HG03045 (cell line): ENCODE data around the gene NOP9.

ENCODE experiments used
- ATAC-seq: cut with Tn5 transposase; IDR thresholded peaks from one replicate; pipeline ENCODE4 v1.9.1; 2021; ENCODE audit warnings: mild to moderate bottlenecking, moderate library complexity; ENCODE audit not compliant: unreplicated experiment

NOP9 gene, protein sequence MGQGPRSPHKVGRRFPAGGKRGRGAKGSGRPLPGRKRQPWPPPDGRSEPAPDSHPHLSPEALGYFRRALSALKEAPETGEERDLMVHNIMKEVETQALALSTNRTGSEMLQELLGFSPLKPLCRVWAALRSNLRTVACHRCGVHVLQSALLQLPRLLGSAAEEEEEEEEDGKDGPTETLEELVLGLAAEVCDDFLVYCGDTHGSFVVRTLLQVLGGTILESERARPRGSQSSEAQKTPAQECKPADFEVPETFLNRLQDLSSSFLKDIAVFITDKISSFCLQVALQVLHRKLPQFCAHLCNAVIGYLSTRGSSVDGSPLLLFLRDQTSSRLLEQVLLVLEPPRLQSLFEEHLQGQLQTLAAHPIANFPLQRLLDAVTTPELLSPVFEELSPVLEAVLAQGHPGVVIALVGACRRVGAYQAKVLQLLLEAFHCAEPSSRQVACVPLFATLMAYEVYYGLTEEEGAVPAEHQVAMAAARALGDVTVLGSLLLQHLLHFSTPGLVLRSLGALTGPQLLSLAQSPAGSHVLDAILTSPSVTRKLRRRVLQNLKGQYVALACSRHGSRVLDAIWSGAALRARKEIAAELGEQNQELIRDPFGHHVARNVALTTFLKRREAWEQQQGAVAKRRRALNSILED

DNA sequence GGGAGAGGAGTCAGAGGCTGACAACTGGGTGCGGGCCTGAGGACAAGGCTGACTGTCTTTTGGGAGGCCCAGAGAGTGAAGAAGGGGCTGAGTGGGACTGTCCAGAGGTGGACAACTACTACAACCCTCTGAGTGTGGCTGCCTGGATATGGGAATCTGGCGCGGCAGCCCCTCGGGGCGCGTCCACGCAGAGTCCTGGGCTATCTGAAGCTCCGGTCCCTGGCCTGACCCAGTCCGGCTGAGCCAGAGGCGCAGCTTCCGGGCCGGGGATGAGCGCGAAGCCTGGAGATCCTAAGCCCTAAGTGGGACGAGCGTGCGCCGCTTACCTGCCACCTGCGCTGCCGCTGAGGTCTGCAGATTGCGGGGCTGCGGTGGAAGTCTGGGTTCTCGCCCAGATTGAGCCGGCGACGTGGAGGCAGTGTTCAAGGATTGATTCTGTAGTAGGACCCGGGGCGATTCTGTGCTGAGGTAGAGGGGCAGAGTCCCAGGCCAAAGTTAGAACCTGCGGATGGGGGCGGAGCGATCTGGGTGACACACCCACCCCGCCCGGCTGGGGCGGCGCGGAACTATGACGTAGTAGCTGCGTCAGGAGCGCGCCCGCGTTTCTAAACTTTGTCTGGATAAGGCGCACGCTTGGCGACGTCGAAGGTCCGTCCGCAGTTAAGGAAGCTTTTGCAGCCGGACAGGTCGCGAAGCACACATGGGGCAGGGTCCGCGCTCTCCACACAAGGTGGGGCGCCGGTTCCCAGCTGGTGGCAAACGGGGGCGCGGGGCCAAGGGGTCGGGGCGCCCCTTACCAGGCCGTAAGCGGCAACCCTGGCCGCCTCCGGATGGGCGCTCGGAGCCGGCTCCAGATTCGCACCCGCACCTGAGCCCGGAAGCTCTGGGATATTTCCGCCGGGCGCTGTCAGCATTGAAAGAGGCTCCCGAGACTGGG lies at the start of gene NOP9, which contains the start of gene DHRS1:
Gene NOP9, plus strand, starts transcription at position 596 of the 937 bp plus-strand sequence. Its CDS starts 105 bp downstream, at position 701.
Gene DHRS1, minus strand, starts transcription at position 526 of the 937 bp plus-strand sequence. CDS start 674 bp downstream, outside the sequence.
- peak; percentile 65 for ATAC-seq

DNA sequence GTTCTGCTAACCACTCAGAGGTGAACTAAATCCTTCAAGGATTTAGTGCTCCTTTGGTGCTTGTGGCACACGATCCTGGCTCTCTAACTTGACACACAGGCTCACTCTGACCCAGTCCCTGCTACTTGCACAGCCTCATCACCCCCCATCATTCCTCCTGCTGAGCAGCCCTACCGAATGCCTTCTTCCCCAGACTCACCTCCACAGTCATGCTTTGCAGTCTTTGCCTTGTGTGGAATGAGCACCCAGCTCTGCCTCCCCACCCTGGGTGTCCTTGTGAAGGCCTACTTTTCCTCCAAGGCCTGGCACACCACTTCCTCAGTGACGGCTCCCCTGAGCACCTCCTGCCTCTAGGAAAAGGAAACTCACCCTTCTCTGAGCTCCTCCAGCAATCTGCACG lies 49.3 kb upstream of the NOP9 start:
- ATAC-seq, result no peak

DNA sequence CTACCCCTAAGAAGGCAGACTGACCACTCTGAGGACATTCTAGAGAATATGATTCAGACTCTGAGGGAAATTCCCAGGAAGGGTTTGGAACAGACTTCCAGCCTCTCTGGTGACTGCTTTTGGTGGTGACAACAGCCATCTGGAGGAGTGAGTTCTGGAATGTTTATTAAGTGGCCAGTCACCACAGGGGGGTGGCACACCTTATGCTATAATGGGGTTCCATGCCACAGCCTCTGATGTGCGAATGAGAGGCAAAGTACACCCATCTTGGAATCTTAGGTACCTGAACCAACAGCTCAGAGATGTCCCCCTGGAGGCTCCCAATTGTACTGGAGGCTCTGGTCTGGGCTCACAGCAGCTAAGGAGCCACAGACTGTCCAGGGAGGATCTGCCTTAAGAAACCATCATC lies 47.8 kb upstream of the NOP9 start:
- ATAC-seq, result no peak

DNA sequence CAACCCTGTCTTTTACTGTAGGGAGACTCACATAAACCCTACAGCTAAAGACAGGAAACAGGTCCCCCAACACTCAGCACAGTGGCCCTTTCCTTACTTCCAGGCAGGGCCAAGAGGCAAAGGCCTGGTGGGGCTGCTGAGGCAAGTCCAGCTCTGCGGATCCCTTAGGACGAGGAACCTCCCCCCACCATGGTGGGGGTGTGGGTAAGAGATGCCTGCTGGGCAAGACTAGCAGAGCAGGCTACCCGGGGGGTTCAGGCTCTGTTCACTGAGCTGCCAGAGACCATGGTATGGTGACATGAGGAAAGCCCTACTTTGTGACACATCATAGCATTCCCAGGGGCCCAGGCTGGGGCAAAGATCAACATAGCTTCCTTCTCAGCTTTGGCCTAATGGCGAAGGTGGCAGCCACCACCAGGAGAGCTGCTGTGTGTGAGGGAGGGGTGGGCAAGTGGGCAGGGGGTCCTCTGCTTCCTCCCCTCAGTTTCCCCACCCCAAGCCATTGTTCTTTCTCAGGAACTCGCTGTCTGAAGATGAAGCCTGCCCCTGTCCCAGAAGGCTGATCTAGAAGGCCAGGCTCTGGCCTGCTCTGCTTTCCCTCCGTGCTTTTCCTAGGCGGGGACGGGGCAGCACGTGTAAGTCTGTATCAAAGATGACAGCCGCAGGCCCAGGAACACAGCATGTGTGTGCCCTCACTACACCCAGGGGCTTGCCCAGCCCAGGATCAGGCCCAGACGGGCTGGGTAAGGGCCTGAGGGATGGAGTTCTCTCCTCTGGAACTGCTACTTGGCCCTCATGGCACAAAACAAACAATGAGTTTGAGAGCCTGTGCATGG lies 47.1 kb upstream of the NOP9 start:
- ATAC-seq, result no peak

DNA sequence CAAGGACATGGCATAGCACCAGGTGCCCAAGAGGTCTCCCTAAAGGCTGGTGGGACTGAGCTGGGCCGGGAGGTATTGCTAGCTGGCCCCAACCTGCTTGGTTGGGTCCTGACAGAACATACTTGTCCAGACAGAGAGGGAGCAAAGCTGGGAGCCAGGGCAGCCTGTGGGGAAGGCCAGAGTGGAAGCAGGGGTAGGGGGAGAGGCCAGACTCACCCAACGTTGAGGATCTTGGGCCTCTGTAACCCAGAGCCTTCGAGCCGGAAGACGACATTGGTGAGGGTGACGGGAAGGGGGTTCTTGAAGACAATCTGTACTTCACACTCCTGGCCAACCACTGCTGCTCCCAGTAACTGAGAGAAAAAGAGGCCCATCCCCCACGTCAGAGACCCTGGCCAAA lies 45.7 kb upstream of the NOP9 start:
- no peak for ATAC-seq

DNA sequence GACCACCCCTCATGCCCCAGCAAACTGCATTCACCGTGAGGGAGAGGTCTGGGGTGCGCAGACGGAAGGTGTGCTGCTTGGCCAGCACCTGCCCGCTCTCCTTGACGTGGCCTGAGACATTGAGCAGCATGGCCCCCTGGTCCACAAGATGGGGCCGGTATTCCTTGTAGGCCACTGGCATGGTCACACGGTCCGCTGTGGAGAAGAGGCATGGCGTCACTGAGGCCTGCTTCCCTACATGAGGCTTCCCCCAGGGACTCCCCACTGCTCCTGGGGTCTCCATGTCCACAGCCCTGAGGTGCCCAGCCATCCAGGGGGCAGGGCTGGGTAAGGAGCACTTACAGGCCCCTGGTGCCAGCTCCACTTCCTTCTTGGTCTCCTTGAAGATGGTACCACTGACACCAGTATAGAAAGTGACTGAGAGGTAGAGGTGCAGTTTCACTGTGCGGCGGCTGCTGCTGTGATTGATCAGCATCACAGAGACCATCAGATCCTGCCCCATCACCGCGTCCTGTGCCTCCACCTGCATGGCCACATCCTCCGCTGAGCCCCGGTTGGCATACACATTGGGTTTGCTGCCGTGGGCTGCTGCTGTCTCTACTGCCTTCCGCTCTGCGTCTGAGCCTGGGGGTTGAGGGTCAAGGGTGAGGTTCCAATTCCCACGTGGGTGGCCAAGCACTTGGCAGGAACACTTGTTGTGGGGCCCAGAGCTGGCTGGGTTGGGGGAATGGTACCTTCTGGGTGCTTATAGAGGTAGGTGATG lies 44.8 kb upstream of the NOP9 start:
- no peak for ATAC-seq

DNA sequence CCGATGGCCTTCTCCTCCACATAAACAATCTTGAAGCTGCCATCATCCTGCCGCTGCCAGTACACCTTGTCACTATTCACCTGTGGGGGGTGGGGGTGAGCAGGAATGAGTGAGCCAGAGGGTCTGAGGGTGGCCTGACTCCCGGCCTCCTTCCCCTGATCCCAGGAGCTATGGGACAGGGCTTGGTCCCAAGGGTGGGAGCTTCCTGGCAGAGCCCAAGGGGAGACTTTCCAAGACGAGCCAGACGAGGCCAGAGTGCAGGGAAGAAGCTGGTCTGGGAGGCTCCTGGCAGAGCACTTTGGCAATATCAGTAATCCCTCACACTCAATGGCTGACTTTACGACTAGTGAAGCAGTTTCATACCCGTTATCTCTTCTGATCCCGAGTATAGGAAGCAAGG lies 44.2 kb upstream of the NOP9 start:
- no peak for ATAC-seq

DNA sequence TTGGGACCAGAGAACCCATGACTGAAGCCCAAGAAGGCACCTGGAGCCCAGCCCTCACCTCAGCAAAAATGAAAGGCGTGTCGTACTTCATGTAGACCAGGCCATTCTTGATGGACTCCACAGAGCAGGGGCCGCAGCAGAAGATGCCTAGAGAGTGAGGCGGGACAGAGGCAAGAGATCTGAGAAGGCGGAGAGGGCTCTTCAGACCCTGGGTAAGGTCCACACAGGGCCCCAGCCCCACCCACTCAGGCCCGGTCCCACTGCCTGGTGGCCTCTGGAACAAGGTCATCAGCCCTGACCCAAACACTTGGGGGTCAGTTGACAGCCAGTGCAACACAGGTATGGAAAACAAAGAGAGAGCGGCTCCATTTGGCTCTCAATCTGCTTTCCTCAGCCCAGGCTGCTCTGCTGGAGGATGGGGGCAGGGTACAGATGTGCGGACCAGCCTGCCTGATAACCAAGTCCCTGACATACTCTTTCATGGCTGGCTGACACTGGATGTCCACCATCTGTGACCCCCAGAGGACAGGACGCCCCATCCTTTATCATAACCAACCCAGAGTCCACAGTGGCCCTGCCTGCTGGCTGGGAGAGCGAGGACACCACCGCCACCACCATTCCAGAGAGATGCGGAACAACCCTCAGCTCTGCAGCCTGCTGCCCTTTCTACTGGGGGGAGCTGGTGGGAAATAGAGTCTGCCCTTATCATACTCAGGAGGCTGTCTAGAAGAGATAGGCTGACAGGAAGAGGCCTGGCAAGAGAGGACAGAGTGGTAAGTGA lies 43.5 kb upstream of the NOP9 start:
- ATAC-seq, result no peak

DNA sequence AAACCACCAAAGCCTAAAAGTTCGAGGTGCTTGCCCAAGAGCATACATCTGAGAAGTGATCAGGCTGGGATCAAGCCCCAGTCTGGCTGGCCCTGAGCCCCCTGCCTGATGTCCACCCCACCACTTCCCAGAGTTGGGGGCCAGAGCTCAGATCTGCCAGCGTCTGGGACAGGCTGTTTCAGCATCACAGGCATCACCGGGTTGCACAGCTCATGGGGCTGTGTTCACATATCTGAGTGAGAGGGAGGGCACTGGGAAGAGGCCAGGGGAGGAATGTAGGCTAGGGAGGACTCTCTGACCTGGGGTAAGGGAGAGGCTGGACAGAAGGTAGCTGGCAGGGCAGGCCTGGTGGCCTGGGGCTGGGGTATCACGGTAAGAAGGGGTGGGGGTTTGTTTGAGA lies 42.7 kb upstream of the NOP9 start:
- ATAC-seq, result no peak

DNA sequence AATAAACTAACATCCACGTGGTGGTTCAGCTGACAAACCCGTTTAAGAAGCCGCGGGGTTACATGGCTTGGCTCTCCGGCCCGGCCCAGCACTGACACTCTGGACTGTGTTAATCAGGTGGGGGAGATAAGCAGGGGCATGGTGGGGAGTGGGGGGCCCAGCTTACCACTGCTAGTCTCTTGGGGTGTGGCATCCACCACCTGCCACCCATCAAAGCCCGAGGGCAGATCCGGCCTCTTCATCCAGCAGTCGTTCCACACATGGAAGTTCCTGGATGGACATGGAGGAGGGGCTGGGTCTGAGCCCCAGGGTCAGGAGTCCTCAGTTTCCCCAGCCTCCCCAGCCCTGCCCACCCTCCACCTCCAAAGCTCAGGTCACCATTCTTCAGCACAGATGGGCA lies 41.5 kb upstream of the NOP9 start:
- ATAC-seq, result no peak

DNA sequence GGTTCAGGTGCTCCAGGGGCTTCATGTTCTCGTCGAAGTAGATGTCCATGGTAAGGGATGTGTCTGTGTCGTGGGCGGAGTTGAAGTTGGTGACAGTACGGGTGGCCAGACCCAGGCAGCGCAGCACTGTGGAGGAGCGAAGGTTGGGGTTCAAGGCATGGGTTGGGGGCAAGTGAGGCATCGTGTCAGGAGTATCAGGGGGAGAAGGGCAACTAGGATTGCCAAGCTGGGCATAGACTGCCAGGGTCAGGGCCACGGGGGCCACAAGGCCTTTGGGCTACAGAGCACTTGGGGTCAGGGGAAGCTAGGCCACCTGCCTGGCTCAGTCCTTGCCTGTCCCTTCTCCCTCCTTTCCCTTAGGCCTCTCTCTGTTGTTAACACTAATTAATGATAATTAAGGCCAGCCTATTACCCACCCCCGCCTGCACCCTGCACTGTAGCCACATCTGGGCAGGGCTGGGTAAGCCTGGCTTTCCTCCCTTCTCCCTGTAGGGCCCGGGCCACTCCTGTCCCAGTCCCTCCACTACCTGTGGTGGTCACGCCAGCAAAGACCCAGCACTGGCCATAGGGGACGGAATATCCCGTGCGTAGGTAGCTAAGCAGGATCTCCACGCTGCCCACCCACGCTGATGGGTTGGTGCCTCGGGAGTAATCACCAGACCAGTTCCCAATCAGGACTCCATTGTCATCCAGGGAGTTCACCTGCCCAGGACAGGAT lies 40.9 kb upstream of the NOP9 start:
- no peak for ATAC-seq

DNA sequence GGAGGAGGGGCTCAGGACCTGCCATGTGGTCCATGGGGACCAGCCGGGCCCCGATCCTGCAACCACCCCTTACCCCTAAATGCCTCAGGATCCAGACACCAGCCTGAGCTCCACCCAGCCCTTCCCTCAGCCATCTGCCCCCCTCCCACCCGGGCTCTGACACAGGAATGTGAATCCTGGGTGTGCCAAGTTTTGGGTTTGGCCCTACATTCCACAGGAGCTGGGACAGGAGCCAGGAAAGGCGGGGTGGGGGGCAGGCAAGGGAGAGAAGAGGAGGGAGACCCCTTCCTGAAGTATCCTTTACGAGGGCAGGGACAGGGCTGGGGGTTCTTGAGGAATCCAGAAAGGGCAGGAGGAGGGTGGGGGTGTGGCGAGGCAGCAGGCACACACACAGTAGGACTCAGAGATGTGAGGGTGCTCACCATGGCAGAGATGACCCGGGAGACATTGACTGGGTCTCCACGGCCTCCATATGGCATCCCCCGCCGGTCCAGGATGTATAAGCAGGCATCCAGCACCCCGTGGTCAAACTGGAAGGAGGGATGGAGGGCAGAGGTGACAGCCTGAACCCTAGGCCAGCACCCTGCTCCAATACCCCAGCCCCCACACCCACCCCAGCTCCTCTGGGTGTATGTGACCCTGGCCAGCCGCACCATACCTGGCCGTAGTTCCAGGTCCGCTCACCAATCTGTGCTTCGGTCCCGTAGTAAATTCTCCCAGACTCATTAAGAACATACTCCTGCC lies 40.2 kb upstream of the NOP9 start:
- no peak for ATAC-seq

DNA sequence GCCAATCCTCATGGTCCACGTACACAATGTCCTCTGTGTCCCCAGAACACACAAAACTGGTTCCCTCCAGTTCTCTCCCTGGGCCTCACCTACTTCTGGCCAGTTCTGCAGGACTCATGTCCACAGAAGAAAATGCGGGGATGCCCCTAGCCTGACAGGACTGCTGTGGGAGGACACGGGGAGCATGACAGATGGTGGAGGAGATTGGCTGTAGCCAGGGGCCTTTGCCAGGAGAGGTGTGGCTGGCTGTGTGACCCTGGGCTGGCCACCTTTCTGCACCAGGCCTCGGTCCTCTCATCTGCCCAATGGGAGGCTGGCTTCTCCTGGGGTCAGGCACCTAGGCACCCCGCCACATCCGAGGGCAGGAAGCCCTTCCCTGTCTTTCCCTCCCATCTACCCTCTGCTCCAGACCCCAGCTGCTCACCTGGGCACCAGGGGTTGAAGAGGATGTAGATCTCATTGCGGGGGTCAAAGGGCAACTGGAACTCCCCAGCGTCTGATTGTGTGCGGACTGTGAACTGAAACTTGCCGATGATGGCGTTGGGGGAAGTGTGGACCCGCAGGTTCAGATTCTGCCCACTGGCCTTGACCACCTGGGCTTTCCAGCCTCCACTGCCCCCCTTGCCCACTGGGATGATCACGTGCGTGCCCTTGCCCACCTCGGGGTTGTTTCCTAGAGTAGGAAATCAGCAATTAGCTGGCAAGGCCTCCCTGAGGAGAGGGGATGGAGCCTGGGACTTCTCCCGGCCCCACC lies 39.4 kb upstream of the NOP9 start:
- no peak for ATAC-seq

DNA sequence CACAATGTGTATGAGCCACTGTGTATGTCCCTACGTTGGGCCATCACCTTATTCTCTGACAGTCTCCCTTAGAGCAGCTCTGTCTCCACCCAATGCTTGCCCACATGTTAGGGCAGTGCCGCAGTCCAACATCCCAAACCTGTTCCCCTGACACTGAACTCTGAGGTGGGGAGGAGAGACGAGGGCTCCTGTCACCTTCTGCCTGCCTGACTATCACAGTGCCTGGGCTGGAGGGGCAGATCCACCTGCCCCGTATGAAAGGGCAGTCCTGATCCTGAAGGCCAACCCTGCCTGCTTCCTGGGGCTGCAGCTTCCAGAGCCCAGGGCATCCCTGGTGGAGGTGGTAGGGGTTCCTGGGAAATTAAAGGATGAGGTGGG lies 38.9 kb upstream of the NOP9 start:
- no peak for ATAC-seq

DNA sequence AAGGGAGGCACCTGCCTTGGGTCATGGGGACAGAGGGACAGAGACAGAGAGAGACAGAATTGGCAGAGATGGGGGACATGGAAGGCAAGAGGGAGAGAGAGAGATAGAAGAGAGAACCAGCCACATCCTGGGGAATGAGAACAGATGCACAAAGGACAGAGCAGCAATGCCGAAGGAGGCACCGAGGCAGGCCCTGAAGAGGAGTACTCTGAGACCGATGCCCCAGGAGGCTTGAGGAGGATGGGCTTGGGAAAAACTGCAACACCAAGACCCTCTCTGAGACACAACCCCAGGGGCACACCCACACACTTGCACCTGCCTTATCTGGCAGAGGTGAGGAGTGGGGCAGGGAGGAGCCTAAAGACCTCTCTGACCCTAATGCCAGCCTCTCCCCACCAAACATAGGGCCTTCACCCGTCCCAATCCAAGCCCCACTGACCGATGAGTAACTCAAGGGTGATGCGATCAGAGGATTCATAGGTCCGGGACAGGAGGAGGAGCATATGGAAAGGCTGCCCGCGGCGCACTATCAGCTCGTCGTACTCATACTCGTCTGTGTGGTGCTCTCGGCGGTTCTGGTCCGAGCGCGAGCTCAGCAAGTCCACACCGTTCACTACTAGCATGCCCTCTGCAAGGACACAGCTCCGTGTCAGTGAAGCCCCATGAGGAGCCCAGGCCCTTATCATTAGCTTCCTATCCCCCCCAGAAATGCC lies 38.2 kb upstream of the NOP9 start:
- no peak for ATAC-seq

DNA sequence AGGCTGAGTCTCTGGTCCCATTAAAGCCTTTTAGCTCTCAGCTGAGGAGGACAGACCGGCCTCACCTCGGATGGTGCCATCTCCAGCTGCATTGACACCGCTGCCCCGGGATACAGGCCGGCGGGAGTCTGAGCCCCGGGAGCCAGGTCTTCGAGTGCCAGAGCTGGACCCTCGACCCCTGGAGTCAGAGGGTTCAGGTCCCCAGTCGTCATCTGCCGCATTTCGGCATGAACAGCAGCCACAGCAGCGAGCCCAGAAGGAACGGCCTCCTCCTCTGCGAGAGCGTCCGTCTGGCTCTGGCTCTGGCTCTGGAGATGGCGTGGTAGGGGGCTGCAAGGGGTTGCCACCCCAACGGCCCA lies 37.7 kb upstream of the NOP9 start:
- no peak for ATAC-seq
